ENCODE results near the gene UTS2B.
A peak's percentile ranks its signal among the peaks of the same experiment; 100 is the strongest.
"Not testable (repeated sequence)": the region's sequence is repeated elsewhere in the genome, so short reads cannot be mapped to it uniquely, and the experiment has no call there.

UTS2B gene

GRCh38 chr3:191292243-191293015, 37.9 kb downstream of the UTS2B start:
- Histone ChIP-seq H3K27ac (no peak overlapping the region), H3K4me3 (no peak overlapping the region)

- H3K4me3 ChIP-seq = no peak overlapping the region
- H3K27ac ChIP-seq = peak overlapping the region in 11 of 21 experiments; percentile 0 to 64 (median 46)
Measured at GRCh38 chr3:191290311-191291025, 39.9 kb downstream of the UTS2B start.

GRCh38 chr3:191283400-191283799, 46.9 kb downstream of the UTS2B start:
- no peak overlapping the region for H3K4me3 ChIP-seq
- H3K27ac ChIP-seq = no peak overlapping the region

GRCh38 chr3:191282251-191283185, 47.8 kb downstream of the UTS2B start:
- Histone ChIP-seq H3K27ac (no peak overlapping the region), H3K4me3 (no peak overlapping the region)

- Histone ChIP-seq H3K27ac (no peak overlapping the region), H3K4me3 (no peak overlapping the region)
Measured at GRCh38 chr3:191280882-191281281, 49.4 kb downstream of the UTS2B start.

GRCh38 chr3:191280111-191280510, 50.2 kb downstream of the UTS2B start:
- Histone ChIP-seq H3K4me3 (no peak overlapping the region), H3K27ac (no peak overlapping the region)

- no peak overlapping the region for H3K27ac ChIP-seq
- no peak overlapping the region for H3K4me3 ChIP-seq
Measured at GRCh38 chr3:191275751-191276150, 54.6 kb downstream of the UTS2B start.

GRCh38 chr3:191275244-191275643, 55.1 kb downstream of the UTS2B start:
- H3K27ac ChIP-seq, H3K4me3 ChIP-seq: not testable (repeated sequence)

- no peak overlapping the region for H3K4me3 ChIP-seq
- H3K27ac ChIP-seq = no peak overlapping the region
Measured at GRCh38 chr3:191269289-191270085, 60.8 kb downstream of the UTS2B start.

GRCh38 chr3:191268737-191269136, 61.6 kb downstream of the UTS2B start:
- Histone ChIP-seq H3K4me3 (no peak overlapping the region), H3K27ac (no peak overlapping the region)

GRCh38 chr3:191263850-191264249, 66.5 kb downstream of the UTS2B start:
- no peak overlapping the region for H3K27ac ChIP-seq

GRCh38 chr3:191263365-191263764, 67.0 kb downstream of the UTS2B start:
- no peak overlapping the region for H3K4me3 ChIP-seq

More at GRCh38 chr3:191263850-191264249, 66.5 kb downstream of the UTS2B start:
- no peak overlapping the region for H3K4me3 ChIP-seq

GRCh38 chr3:191262650-191263049, 67.7 kb downstream of the UTS2B start:
- Histone ChIP-seq H3K4me3 (no peak overlapping the region), H3K27ac (no peak overlapping the region)

More at GRCh38 chr3:191263365-191263764, 67.0 kb downstream of the UTS2B start:
- H3K27ac ChIP-seq = no peak overlapping the region

GRCh38 chr3:191261304-191261638, 69.1 kb downstream of the UTS2B start:
- Histone ChIP-seq H3K4me3 (no peak overlapping the region), H3K27ac (no peak overlapping the region)

GRCh38 chr3:191260431-191261303, 69.7 kb downstream of the UTS2B start:
- H3K27ac ChIP-seq = no peak overlapping the region
- H3K4me3 ChIP-seq = no peak overlapping the region

- Histone ChIP-seq H3K4me3 (no peak overlapping the region), H3K27ac (peak overlapping the region in 1 of 21 experiments; percentile 37)
Measured at GRCh38 chr3:191259486-191259885, 70.8 kb downstream of the UTS2B start.

- H3K27ac ChIP-seq = no peak overlapping the region
- H3K4me3 ChIP-seq = no peak overlapping the region
Measured at GRCh38 chr3:191257286-191257685, 73.0 kb downstream of the UTS2B start.

- Histone ChIP-seq H3K27ac (no peak overlapping the region), H3K4me3 (no peak overlapping the region)
Measured at GRCh38 chr3:191256405-191256804, 73.9 kb downstream of the UTS2B start.

Data from skin epidermis (tissue), 12 donors.